GM10248 (cell line): ENCODE data around the gene SPATS2L.

Experiments used
- CTCF ChIA-PET: fragments of 300-600 bp; sonication (Branson Sonifier 250); formaldehyde crosslinking; extraction: SDS; loops from one replicate; lab custom pipeline; 2021; ENCODE audit warnings: antibody characterized with exemption; lab: Yijun Ruan, JAX
- POLR2A ChIA-PET: fragments of 350-650 bp; sonication (Branson Sonifier 250); formaldehyde crosslinking; extraction: SDS; loops from one replicate; lab custom pipeline; 2020; ENCODE audit warnings: antibody characterized with exemption; lab: Yijun Ruan, JAX
- DNase-seq: peaks from one replicate; pipeline ENCODE4 v3.0.0; 2012; ENCODE audit errors: extremely low spot score
- CTCF ChIP-seq: IDR thresholded peaks from 2 replicates; pipeline ENCODE4 v1.5.1; 2012; ENCODE audit warnings: mild to moderate bottlenecking, low read depth; ENCODE audit errors: extremely low read depth, missing control alignments, control extremely low read depth

Gene SPATS2L

GRCh38 chr2:200438251-200438650, 131.8 kb downstream of the SPATS2L start:
- no peak for DNase-seq
- ChIA-PET CTCF (no interaction called here), POLR2A (no interaction called here)
- TF ChIP-seq CTCF, result no peak

- TF ChIP-seq CTCF, result no peak
- CTCF ChIA-PET, result interaction anchor here (0.6 kb wide), 1 partner anchor 71 kb away, joined by 3 read pairs; no protein-coding TSS in a partner anchor
- no peak for DNase-seq
- POLR2A ChIA-PET, result no interaction called here
Measured at GRCh38 chr2:200438846-200439245, 132.4 kb downstream of the SPATS2L start.

- TF ChIP-seq CTCF, result no peak
- no peak for DNase-seq
- POLR2A ChIA-PET, result no interaction called here
- CTCF ChIA-PET, result no interaction called here
Measured at GRCh38 chr2:200439981-200440380, 133.5 kb downstream of the SPATS2L start.

- ChIA-PET POLR2A (no interaction called here), CTCF (interaction anchor here (0.9 to 1.5 kb wide), 2 partner anchors 19 to 38 kb away, joined by 3 to 4 read pairs; no protein-coding TSS in a partner anchor)
- DNase-seq, result no peak
- TF ChIP-seq CTCF, result no peak
Measured at GRCh38 chr2:200442471-200442870, 136.0 kb downstream of the SPATS2L start.

- ChIA-PET CTCF (interaction anchor here (1.5 kb wide), 2 partner anchors 26 to 37 kb away, joined by 3 to 4 read pairs; no protein-coding TSS in a partner anchor), POLR2A (no interaction called here)
- no peak for DNase-seq
- no peak for TF ChIP-seq CTCF
Measured at GRCh38 chr2:200443376-200443775, 136.9 kb downstream of the SPATS2L start.

GRCh38 chr2:200443916-200444315, 137.4 kb downstream of the SPATS2L start:
- DNase-seq, result no peak
- CTCF ChIA-PET, result interaction anchor here (0.8 to 1.5 kb wide), 4 partner anchors 18 to 80 kb away, joined by 3 to 5 read pairs (median 3); no protein-coding TSS in a partner anchor

More at GRCh38 chr2:200443916-200444315, 137.4 kb downstream of the SPATS2L start:
- POLR2A ChIA-PET, result no interaction called here
- TF ChIP-seq CTCF, result no peak
